Skeletal muscle satellite cell (primary cell): ENCODE measurements around the gene MAD1L1.

Source experiments
- H3K27me3 ChIP-seq: 2 replicates; pipeline ENCODE4 v1.7.0; 2013; ENCODE audit warnings: low read length; ENCODE audit not compliant: control insufficient read depth, insufficient read depth
- H3K36me3 ChIP-seq: 2 replicates; pipeline ENCODE4 v1.7.0; 2013; ENCODE audit warnings: mild to moderate bottlenecking, control low read depth, low read length; ENCODE audit not compliant: insufficient read depth
- H3K4me1 ChIP-seq: 2 replicates; pipeline ENCODE4 v1.7.0; 2013; ENCODE audit warnings: low read length; ENCODE audit not compliant: control insufficient read depth, insufficient read depth
- H3K4me2 ChIP-seq: 2 replicates; pipeline ENCODE4 v1.7.0; 2013; ENCODE audit warnings: mild to moderate bottlenecking, low read length
- H3K4me3 ChIP-seq: 2 replicates; pipeline ENCODE4 v1.7.0; 2013; ENCODE audit warnings: low read length
- H3K9ac ChIP-seq: 2 replicates; pipeline ENCODE4 v1.7.0; 2013; ENCODE audit warnings: mild to moderate bottlenecking, low read depth, low read length, moderate library complexity
- H3K9me3 ChIP-seq: replicated peaks from 2 replicates; pipeline ENCODE4 v1.7.0; 2013; ENCODE audit warnings: mild to moderate bottlenecking, control low read depth, low read length

Gene MAD1L1

DNA sequence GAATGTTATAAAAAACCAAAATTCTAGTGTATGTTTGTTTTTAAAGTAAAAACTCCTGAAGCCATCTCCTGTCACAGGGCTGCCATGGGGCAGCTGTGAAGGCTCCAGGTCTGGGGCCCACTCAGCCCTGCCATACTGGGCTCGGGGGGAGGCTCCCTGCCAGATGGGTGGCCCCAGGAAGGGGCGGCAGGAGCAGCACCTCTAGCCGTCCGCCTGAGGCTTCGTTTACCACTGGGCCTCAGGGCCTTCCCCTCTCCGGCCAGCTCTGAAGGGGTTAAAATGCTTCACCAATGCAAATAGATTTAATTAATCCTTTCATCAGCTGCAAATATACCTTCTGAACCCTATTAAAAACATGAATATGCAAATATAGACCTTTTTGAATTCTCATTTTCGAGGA lies 423.7 kb downstream of the MAD1L1 start:
- Histone ChIP-seq H3K9me3 (no peaks in the 10 kb centered on the region), H3K9ac (no peak overlapping the region), H3K4me3 (no peak overlapping the region), H3K36me3 (no peaks in the 10 kb centered on the region), H3K4me2 (no peak overlapping the region), H3K4me1 (no peaks in the 10 kb centered on the region), H3K27me3 (no peaks in the 10 kb centered on the region)

GRCh38 chr7:1807821-1808600 lies 424.7 kb downstream of the MAD1L1 start:
- Histone ChIP-seq H3K9me3 (no peaks in the 10 kb centered on the region), H3K4me2 (no peak overlapping the region), H3K4me1 (no peaks in the 10 kb centered on the region), H3K4me3 (no peak overlapping the region), H3K9ac (no peak overlapping the region), H3K36me3 (no peaks in the 10 kb centered on the region), H3K27me3 (no peaks in the 10 kb centered on the region)

DNA sequence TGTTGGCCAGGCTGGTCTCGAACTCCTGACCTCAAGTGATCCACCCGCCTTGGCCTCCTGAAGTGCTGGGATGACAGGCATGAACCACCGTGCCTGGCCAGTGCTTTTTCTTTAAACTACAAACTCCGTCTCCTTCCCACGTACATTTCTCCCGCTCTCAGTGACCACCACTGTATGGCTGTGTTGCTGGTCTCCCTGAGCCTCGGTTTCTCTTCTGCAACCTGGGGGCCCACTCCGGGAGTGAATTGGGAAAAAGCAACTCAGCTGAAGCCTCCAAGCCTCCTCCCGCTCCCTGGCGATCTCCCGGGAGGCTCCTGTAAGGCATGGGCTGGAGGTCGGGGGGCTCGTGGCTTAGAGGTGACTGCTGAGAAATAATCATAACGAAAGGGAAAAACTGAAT lies 426.4 kb downstream of the MAD1L1 start:
- Histone ChIP-seq H3K9ac (no peak overlapping the region), H3K4me1 (no peaks in the 10 kb centered on the region), H3K27me3 (peaks cover 3% of the 10 kb centered on the region), H3K36me3 (no peaks in the 10 kb centered on the region), H3K4me3 (no peak overlapping the region), H3K9me3 (no peaks in the 10 kb centered on the region), H3K4me2 (no peak overlapping the region)

- Histone ChIP-seq H3K9ac (no peak overlapping the region), H3K27me3 (peaks cover 5% of the 10 kb centered on the region), H3K4me2 (no peak overlapping the region)
Observed at GRCh38 chr7:1804310-1804709, 428.4 kb downstream of the MAD1L1 start.

DNA sequence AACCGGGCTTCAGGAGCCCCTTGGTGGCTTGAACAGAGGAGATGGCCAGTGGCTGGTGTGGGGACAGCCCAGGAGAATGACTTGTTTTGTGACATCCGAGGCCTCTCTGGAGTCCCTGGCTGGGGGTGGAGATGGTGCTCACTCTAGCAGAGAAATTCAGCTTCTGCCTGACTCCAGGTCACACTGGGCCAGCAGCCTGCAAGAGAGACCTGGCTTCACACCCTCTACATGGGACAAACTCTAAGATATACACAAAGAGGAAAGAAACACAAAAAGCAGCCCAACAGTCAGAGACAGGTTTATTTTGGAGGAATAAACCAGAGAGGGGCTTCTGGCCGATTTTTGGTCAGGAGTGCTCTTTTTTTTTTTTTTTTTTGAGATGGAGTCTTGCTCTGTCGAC lies 429.8 kb downstream of the MAD1L1 start:
- H3K4me3 ChIP-seq, result no peak overlapping the region
- H3K9me3 ChIP-seq, result no peaks in the 10 kb centered on the region
- H3K4me2 ChIP-seq, result no peak overlapping the region
- no peaks in the 10 kb centered on the region for H3K36me3 ChIP-seq
- no peaks in the 10 kb centered on the region for H3K4me1 ChIP-seq
- no peak overlapping the region for H3K9ac ChIP-seq
- peaks cover 5% of the 10 kb centered on the region for H3K27me3 ChIP-seq

More at GRCh38 chr7:1804310-1804709, 428.4 kb downstream of the MAD1L1 start:
- no peak overlapping the region for H3K4me3 ChIP-seq
- no peaks in the 10 kb centered on the region for H3K9me3 ChIP-seq
- H3K36me3 ChIP-seq, result no peaks in the 10 kb centered on the region
- H3K4me1 ChIP-seq, result no peaks in the 10 kb centered on the region

GRCh38 chr7:1800902-1801301 lies 431.8 kb downstream of the MAD1L1 start:
- Histone ChIP-seq H3K4me3 (no peak overlapping the region), H3K9me3 (no peaks in the 10 kb centered on the region), H3K4me1 (no peaks in the 10 kb centered on the region), H3K9ac (no peak overlapping the region), H3K36me3 (no peaks in the 10 kb centered on the region), H3K27me3 (peaks cover 10% of the 10 kb centered on the region), H3K4me2 (no peak overlapping the region)

- no peaks in the 10 kb centered on the region for H3K36me3 ChIP-seq
- peaks cover 11% of the 10 kb centered on the region for H3K9me3 ChIP-seq
- no peak overlapping the region for H3K9ac ChIP-seq
- H3K27me3 ChIP-seq, result peaks cover 22% of the 10 kb centered on the region
- H3K4me1 ChIP-seq, result no peaks in the 10 kb centered on the region
- H3K4me2 ChIP-seq, result no peak overlapping the region
- no peak overlapping the region for H3K4me3 ChIP-seq
Observed at GRCh38 chr7:1798191-1798590, 434.6 kb downstream of the MAD1L1 start.

DNA sequence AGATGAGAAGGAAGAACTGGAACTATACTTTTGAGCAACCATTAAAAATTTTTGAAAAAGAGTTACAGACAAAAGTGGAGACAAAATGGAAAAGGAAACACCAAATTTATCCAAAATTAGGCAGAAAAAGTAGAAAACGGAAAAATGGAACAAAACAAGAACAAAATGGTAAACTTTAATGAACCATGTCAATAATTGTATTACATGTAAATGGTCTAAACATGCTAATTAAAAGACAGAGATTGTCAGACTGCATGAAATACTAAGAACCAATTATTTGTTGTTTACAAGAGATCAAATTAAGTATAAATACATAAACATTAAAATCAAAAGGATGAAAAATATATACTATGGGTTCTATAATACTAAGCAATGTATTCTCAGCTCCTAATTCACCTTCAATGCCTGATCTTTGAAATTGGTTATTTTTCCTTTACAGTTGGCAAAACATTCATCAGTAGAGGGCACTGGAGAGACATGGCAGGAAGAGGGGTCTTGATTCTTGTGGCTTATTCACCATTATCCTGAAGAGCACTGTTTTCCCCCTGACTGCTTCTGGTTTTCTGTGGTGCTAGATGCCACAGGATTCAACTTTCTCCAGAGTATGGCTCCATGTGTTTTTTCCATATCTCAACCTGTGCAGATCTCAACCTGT lies 437.7 kb downstream of the MAD1L1 start:
- Histone ChIP-seq H3K9ac (no peak overlapping the region), H3K4me3 (no peak overlapping the region), H3K36me3 (no peaks in the 10 kb centered on the region), H3K9me3 (peaks cover 11% of the 10 kb centered on the region), H3K4me1 (no peaks in the 10 kb centered on the region), H3K27me3 (peaks cover 17% of the 10 kb centered on the region), H3K4me2 (no peak overlapping the region)

DNA sequence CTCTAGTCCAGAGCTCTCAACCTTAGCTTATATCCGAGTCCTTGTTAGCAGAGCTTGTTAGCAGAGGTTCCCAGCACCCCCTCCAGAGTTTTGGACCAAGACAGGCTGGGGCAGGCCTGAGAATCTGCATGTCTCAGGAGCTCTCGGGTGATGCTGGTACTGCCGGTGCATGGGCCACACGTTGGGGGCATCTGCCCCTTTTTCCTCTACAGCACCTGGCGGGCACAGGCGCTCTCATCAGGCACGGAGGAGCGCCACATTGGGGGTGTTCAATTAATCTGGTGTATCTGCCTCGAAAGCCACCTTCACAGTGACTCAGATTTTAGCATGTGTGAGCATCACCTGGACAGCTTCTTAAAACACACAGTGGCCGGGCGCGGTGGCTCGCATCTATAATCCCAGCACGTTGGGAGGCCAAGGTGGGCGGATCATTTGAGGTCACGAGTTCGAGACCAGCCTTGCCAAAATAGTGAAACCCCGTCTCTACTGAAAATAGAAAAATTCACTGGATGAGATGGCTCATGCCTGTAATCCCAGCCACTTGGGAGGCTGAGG lies 445.0 kb downstream of the MAD1L1 start:
- Histone ChIP-seq H3K4me2 (no peak overlapping the region), H3K9me3 (no peaks in the 10 kb centered on the region), H3K27me3 (peaks cover 3% of the 10 kb centered on the region), H3K9ac (no peak overlapping the region), H3K4me1 (no peaks in the 10 kb centered on the region), H3K4me3 (no peak overlapping the region), H3K36me3 (no peaks in the 10 kb centered on the region)

DNA sequence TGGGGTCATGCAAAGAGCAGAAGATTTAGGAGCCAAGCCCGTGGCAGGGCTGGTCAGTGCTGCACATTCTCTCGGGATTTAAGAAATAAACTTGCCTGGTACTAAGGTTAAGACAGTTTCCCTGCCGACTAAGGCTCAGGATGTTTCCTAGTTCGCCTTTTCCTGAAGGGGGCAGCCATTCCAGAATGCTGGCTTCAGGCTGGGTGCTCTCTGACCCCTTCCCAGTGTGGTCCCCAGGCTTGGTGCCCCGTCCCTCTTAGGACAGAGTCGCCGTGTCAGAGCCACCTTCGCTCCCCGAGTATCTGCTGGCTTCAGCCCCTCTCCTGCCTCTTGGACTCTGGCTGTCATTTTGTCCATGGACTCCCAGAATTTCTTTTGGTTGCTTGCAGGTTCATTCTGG lies 445.5 kb downstream of the MAD1L1 start:
- peaks cover 3% of the 10 kb centered on the region for H3K27me3 ChIP-seq
- H3K36me3 ChIP-seq, result no peaks in the 10 kb centered on the region
- H3K4me2 ChIP-seq, result no peak overlapping the region
- H3K9me3 ChIP-seq, result no peaks in the 10 kb centered on the region
- H3K4me1 ChIP-seq, result no peaks in the 10 kb centered on the region
- H3K9ac ChIP-seq, result no peak overlapping the region
- no peak overlapping the region for H3K4me3 ChIP-seq

GRCh38 chr7:1785839-1786238 lies 446.9 kb downstream of the MAD1L1 start:
- no peak overlapping the region for H3K4me3 ChIP-seq
- H3K27me3 ChIP-seq, result peaks cover 3% of the 10 kb centered on the region
- H3K36me3 ChIP-seq, result no peaks in the 10 kb centered on the region
- H3K9ac ChIP-seq, result no peak overlapping the region
- no peak overlapping the region for H3K4me2 ChIP-seq
- H3K4me1 ChIP-seq, result no peaks in the 10 kb centered on the region
- no peaks in the 10 kb centered on the region for H3K9me3 ChIP-seq
